Osteocyte (in vitro differentiated cells): Measurements from ENCODE around the gene ZDHHC17. TPM values are rescaled to one million over a fixed set of nuclear protein-coding genes. Genes with fewer than 3 reads are reported as not detected.

ENCODE experiments used
- DNase-seq: peaks from one replicate; pipeline ENCODE4 v3.0.0; 2021; ENCODE audit warnings: mixed read lengths; ENCODE audit not compliant: unreplicated experiment; ENCODE audit errors: extremely low spot score
- H3K27ac Mint-ChIP-seq: one replicate; pipeline ENCODE4 v1.8.0; 2021; ENCODE audit warnings: mild to moderate bottlenecking, mixed read lengths; ENCODE audit not compliant: unreplicated experiment
- H3K27me3 Mint-ChIP-seq: one replicate; pipeline ENCODE4 v1.8.0; 2021; ENCODE audit warnings: mixed read lengths; ENCODE audit not compliant: unreplicated experiment
- H3K36me3 Mint-ChIP-seq: one replicate; pipeline ENCODE4 v1.8.0; 2021; ENCODE audit warnings: mixed read lengths; ENCODE audit not compliant: unreplicated experiment
- H3K4me1 Mint-ChIP-seq: one replicate; pipeline ENCODE4 v1.8.0; 2021; ENCODE audit warnings: mixed read lengths; ENCODE audit not compliant: unreplicated experiment
- H3K4me3 Mint-ChIP-seq: one replicate; pipeline ENCODE4 v1.8.0; 2021; ENCODE audit warnings: mild to moderate bottlenecking, moderate library complexity, mixed read lengths; ENCODE audit not compliant: unreplicated experiment
- H3K9me3 Mint-ChIP-seq: one replicate; pipeline ENCODE4 v1.8.0; 2021; ENCODE audit warnings: mixed read lengths; ENCODE audit not compliant: unreplicated experiment
- CTCF ChIP-seq: fragments of 200-600 bp; sonication (generic); IDR thresholded peaks from 2 replicates; pipeline ENCODE4 v1.5.0; 2021; ENCODE audit warnings: antibody characterized with exemption, mild to moderate bottlenecking, moderate library complexity
- total RNA-seq: library from RNA; stranded (reverse); gene quantifications from 2 replicates; pipeline ENCODE4 v1.2.1, GENCODE V29; 2021

ZDHHC17 gene
- total RNA-seq, 1 donor from 2014 or later = 44.3 TPM

DNA sequence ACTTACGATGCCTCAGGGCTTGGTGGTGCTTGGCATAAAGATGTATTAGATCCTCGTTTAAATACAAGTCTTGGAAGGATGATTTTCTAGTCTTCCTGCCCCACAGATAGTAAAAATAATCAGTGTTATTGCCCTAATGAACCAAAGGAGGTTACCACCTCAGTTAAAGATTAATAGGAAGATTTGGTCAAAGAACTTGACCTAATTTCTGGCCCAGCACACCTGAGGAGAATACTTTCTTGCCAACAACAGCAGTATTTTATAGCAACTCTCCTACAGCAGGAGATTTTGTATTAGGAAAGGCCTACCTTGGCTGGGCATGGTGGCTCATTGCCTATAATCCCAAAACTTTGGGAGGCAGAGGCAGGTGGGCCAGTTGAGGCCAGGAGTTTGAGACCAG, 83.3 kb downstream of the ZDHHC17 start:
- no peaks in the 10 kb centered on the region for H3K9me3 Mint-ChIP-seq
- no peaks in the 10 kb centered on the region for H3K27me3 Mint-ChIP-seq
- TF ChIP-seq CTCF = no peak
- no peak for DNase-seq
- no peak overlapping the region for H3K27ac Mint-ChIP-seq
- H3K4me1 Mint-ChIP-seq = no peaks in the 10 kb centered on the region
- peaks cover 34% of the 10 kb centered on the region for H3K36me3 Mint-ChIP-seq
- no peak overlapping the region for H3K4me3 Mint-ChIP-seq

DNA sequence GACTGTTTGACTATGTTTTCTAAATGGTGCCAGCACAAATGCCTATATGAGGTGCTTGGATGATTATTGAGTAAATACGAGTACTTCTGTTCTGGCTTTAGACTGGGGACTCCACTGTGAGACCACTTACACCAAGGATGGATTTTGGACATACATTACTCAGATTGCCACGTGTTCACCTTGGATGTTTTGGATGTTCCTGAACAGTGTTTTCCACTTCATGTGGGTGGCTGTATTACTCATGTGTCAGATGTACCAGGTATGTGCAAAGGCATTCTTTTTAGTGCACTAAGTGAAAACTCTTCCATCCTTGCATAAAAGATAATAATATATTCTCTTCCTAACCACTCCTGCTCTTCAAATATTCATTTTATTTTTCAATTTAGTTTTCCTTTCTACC, 84.2 kb downstream of the ZDHHC17 start:
- H3K27me3 Mint-ChIP-seq = no peaks in the 10 kb centered on the region
- H3K9me3 Mint-ChIP-seq = no peaks in the 10 kb centered on the region
- H3K4me1 Mint-ChIP-seq = no peaks in the 10 kb centered on the region
- no peak for DNase-seq
- H3K36me3 Mint-ChIP-seq = peaks cover 33% of the 10 kb centered on the region
- no peak overlapping the region for H3K27ac Mint-ChIP-seq
- TF ChIP-seq CTCF = no peak
- H3K4me3 Mint-ChIP-seq = no peak overlapping the region

- TF ChIP-seq CTCF = no peak
- Mint-ChIP-seq H3K9me3 (peaks cover 11% of the 10 kb centered on the region), H3K4me3 (no peak overlapping the region), H3K36me3 (peaks cover 40% of the 10 kb centered on the region), H3K27ac (no peak overlapping the region), H3K4me1 (no peaks in the 10 kb centered on the region), H3K27me3 (no peaks in the 10 kb centered on the region)
- no peak for DNase-seq
Observed at GRCh38 chr12:76852106-76852505, 88.2 kb downstream of the ZDHHC17 start.

- H3K9me3 Mint-ChIP-seq = peaks cover 11% of the 10 kb centered on the region
- peaks cover 52% of the 10 kb centered on the region for H3K36me3 Mint-ChIP-seq
- no peak overlapping the region for H3K27ac Mint-ChIP-seq
- H3K4me1 Mint-ChIP-seq = no peaks in the 10 kb centered on the region
- no peak for TF ChIP-seq CTCF
- DNase-seq = no peak
- no peaks in the 10 kb centered on the region for H3K27me3 Mint-ChIP-seq
- H3K4me3 Mint-ChIP-seq = no peak overlapping the region
Observed at GRCh38 chr12:76855271-76855670, 91.4 kb downstream of the ZDHHC17 start.

DNA sequence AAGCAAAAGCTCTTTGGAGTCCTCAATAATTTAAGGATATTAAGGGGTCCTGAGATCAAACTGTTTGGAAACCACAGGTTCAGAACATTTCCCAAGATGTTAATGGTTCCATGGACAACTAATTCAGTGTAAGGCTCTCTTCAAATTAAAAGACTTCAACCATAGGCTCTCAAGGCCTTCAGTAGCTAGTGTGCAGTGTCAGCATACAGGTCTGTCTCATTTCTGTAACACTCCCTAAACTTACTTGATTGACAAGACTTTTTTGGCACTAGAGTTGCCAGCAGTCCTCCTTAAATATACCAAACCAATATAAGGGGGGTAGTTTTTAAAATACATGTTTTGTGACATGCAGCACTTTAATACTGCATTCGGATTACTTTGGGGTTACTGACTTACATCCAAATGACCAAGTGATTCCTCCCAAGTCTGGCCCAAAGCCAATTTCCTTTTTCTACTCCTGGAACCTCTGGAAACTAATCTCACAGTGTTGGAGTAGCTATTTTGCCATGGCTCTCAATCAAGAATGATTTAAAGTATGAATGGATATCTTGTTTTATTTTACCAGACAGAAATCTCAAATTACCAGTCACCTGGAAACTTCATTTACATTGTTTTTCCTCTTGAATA, 92.2 kb downstream of the ZDHHC17 start:
- Mint-ChIP-seq H3K4me3 (no peak overlapping the region), H3K27ac (no peak overlapping the region), H3K27me3 (no peaks in the 10 kb centered on the region), H3K9me3 (peaks cover 11% of the 10 kb centered on the region), H3K4me1 (no peaks in the 10 kb centered on the region), H3K36me3 (peaks cover 46% of the 10 kb centered on the region)
- TF ChIP-seq CTCF = no peak
- no peak for DNase-seq
